ENCODE measurements around the gene RNF43. TPM values are rescaled to one million over a fixed set of nuclear protein-coding genes. Genes with fewer than 3 reads are reported as not detected.

RNF43 gene
- total RNA-seq, 1 experiment from 2014 or later = 0.04 TPM

GRCh38 chr17:58368860-58369213 is 48.5 kb downstream of the RNF43 start:
- BruUV-seq (replicated peaks) = no TSS peak
- Histone ChIP-seq H3K4me3 (ENCODE audit: low read depth, low read length, poor library complexity, severe bottlenecking) (no peak overlapping the region), H3K27me3 (replicated peaks; ENCODE audit: insufficient read depth, low read depth, low read length, poor library complexity) (peaks cover 6% of the 10 kb centered on the region), H3K36me3 (ENCODE audit: insufficient read depth, low read length, poor library complexity, severe bottlenecking) (no peaks in the 10 kb centered on the region), H3K9me3 (ENCODE audit: low read depth, low read length, poor library complexity, severe bottlenecking) (no peaks in the 10 kb centered on the region), H3K27ac (ENCODE audit: low read depth, low read length, poor library complexity, severe bottlenecking) (no peak overlapping the region), H3K4me1 (ENCODE audit: insufficient read depth, low read length, poor library complexity, severe bottlenecking) (no peaks in the 10 kb centered on the region)
- ChIA-PET CTCF (interaction anchor here (0.6 kb wide), 1 partner anchor 55 kb away, joined by 3 read pairs; no protein-coding TSS in a partner anchor), POLR2A (ENCODE audit: low non-redundant PET) (no interaction called here)
- TF ChIP-seq EZH2 (IDR thresholded peaks at IDR 0.05; ENCODE audit: borderline replicate concordance, low read depth, low read length, poor library complexity, severe bottlenecking) (no peak), CTCF (conservative IDR thresholded peaks at IDR 0.05; ENCODE audit: low read depth, low read length) (no peak)
- intact Hi-C loops (cut with micrococcal nuclease; ENCODE audit: unreplicated experiment) = no loop called here
- no peak for DNase-seq (ENCODE audit: low spot score)

Other genes starting within 250 kb of the RNF43 start
- gene EPX, start 224.8 kb downstream of the RNF43 start, total RNA-seq (2021) = not detected in 2 replicates
- gene MKS1, start 198.3 kb downstream of the RNF43 start, total RNA-seq (2021) = 28.1 and 38.7 TPM in 2 replicates
- 0.34 TPM in 1 of 2 replicates, not detected in the other for gene LPO, start 178.9 kb downstream of the RNF43 start, total RNA-seq (2021)
- gene MPO, start 136.6 kb downstream of the RNF43 start, total RNA-seq (2021) = not detected in 2 replicates
- gene TSPOAP1, start 88.7 kb downstream of the RNF43 start, total RNA-seq (2021) = 0.21 and 0.24 TPM in 2 replicates
- 93.1 and 106 TPM in 2 replicates for gene SUPT4H1, start 65.3 kb downstream of the RNF43 start, total RNA-seq (2021)
- gene HSF5, start 70.9 kb upstream of the RNF43 start, total RNA-seq (2021) = 0.06 and 0.17 TPM in 2 replicates
- 79.4 and 81.9 TPM in 2 replicates for gene MTMR4, start 97.1 kb upstream of the RNF43 start, total RNA-seq (2021)